ENCODE results near the gene KRT6C.

GRCh38 chr12:52473768-52474167 lies at the start of gene KRT6C:
- no peak for TF ChIP-seq POLR2A (IDR thresholded peaks at IDR 0.05)
- no peak for TF ChIP-seq CTCF (IDR thresholded peaks at IDR 0.05)
